Upper lobe of left lung (tissue), 4 donors: ENCODE data around the gene CD34.

Experiments
- CTCF ChIP-seq, 6 experiments: fragments of 450-650 bp in 4 of 6; fragments of 200-600 bp in 2 of 6; sonication (generic) in 2 of 6; IDR thresholded peaks; one replicate each; pipeline ENCODE4 v1.5.1; 2016 to 2019; ENCODE audit warnings: antibody characterized with exemption in 6 of 6
- POLR2A ChIP-seq, 4 donors: fragments of 450-650 bp; IDR thresholded peaks; one replicate each; pipeline ENCODE4 v1.5.1; 2016 to 2017; ENCODE audit warnings: antibody characterized with exemption in 4 of 4, mild to moderate bottlenecking in 2 of 4
- POLR2AphosphoS5 ChIP-seq, 2 donors: sonication (generic); formaldehyde crosslinking; IDR thresholded peaks; one replicate each; pipeline ENCODE4 v1.5.1; 2017; ENCODE audit warnings: antibody characterized with exemption in 2 of 2

GRCh38 chr1:207856276-207857023 lies 54.5 kb downstream of the CD34 start:
- TF ChIP-seq CTCF (IDR thresholded peaks at IDR 0.05) (no peak), POLR2A (IDR thresholded peaks at IDR 0.05) (no peak), POLR2AphosphoS5 (IDR thresholded peaks at IDR 0.05) (no peak)
